Glomerular visceral epithelial cell (primary cell): Measurements from ENCODE around the gene FCRL5.
"Not testable (repeated sequence)": the region's sequence is repeated elsewhere in the genome, so short reads cannot be mapped to it uniquely, and the experiment has no call there.

Experiments
- DNase-seq: peaks from one replicate; pipeline ENCODE4 v3.0.0-alpha.2; 2016; ENCODE audit errors: extremely low spot score

FCRL5 gene

GRCh38 chr1:157487504-157487903 lies 64.8 kb downstream of the FCRL5 start:
- no peak for DNase-seq

- no peak for DNase-seq
These were observed 65.2 kb downstream of the FCRL5 start for GRCh38 chr1:157487096-157487495.

DNA sequence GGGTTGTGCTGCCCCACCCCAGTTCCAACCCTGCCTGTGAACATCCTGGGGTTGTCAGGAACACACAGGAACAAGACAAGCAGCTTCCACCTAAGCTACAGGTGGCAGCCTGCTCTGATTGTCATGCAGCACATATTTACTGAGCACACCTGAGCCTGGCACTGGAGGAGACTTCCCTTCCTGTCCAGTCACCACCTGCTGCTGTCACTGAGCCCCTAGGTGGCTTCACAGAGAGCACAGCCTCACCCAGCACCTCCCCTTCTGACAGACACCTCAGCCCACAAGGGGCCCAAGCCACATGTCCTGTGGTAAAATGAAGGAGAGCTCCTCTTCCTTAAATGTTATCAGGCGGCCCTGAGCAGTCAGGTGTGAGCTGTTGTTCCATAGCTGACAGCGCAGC lies 65.9 kb downstream of the FCRL5 start:
- DNase-seq: not testable (repeated sequence)

DNA sequence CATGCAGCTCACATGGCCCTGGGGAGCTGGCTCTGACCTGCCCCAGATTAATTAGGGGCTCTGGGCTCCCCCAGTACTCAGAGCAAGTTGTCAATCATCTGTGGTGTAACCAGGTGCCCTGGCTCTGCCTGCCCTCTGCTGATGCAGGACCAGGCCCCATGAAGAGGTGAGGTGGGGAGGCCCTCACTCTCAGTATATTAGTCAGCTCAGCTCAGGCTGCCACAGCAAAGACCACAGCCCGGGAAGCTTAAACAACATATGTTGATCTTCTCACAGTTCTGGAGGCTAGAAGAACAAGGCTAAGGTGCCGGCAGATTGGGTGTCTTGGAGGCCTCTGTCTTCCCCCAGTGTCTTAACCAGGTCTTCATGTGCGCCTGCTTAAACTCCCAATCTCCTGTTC lies 66.5 kb downstream of the FCRL5 start:
- no peak for DNase-seq

DNA sequence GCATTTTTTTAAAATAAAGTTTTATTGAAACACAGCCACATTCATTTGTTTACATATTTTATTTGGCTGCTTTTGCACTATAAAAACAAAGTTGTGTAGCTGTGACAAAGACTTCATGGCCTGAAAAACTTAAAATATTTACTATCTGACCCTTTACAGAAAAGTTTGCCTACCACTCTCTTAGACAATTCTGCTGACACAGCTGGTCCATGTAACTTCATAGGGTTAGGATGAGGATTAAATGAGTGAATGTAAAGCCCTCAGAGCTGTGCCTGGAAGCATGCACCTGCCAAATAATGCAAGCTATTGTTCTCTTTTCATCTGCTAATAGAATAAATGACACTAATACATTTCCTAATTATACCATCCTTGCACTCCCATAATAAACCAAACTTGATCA lies 67.7 kb downstream of the FCRL5 start:
- no peak for DNase-seq

DNA sequence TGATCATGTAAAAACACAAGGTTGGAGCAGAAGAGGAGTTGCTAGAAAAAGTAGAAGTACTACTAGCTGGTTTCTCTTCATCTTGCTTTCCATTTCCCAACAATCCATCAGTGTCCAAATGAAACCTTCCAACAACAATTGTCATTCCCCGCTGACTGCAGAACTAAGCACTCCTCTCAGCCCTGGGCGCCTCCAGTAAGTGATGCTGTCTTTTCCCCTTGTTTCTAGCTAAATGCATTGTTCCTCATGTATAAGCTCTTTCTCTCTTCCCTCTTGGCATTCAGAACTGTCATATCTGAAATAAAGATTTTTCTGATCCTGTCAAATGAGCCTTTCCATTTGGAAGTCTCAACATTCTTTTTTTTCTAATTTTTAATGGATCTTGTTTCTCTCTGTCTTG lies 68.7 kb downstream of the FCRL5 start:
- no peak for DNase-seq

- DNase-seq: no peak
These were observed 69.6 kb downstream of the FCRL5 start for GRCh38 chr1:157482717-157483116.

- DNase-seq: no peak
These were observed 70.1 kb downstream of the FCRL5 start for GRCh38 chr1:157482174-157482573.

- no peak for DNase-seq
These were observed 74.3 kb downstream of the FCRL5 start for GRCh38 chr1:157478030-157478429.

DNA sequence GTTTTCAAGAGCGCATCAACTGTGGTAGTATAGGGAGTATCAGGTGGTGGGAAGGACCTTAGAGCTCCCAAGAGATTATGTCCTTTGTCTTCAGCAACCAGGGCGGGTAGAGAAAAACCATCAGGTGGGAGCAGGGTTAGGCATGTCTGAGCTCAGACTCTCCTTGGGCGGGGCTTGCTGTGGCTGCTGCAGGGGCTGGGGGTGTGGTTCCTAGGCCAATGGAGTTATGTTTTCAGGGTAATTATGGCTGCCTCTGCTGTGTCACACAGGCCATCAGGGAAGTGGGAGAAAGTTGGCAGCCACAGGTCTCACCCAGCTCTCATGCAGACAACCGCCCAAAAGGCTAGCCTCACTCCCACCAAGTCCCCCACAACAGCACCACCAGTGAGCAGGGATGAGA lies 74.9 kb downstream of the FCRL5 start:
- DNase-seq: no peak

DNA sequence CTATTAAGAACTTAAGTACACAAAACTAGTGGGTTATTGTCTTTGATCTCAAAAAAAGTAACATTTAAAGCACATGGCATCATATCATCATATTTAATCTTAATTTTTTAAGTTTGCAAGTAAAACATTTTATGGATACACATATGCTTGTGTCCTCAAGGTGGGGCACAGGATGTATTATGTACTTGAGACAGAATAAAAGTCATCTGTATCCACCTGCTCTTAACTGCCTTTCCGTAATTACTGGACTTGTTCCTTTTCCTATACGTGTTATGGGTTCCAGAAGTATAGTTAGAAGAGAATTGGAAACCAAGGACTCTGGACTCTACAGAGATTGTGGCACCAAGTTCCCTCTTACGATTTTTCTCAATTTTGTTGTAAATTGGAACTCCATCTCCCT lies 79.4 kb downstream of the FCRL5 start:
- no peak for DNase-seq

DNA sequence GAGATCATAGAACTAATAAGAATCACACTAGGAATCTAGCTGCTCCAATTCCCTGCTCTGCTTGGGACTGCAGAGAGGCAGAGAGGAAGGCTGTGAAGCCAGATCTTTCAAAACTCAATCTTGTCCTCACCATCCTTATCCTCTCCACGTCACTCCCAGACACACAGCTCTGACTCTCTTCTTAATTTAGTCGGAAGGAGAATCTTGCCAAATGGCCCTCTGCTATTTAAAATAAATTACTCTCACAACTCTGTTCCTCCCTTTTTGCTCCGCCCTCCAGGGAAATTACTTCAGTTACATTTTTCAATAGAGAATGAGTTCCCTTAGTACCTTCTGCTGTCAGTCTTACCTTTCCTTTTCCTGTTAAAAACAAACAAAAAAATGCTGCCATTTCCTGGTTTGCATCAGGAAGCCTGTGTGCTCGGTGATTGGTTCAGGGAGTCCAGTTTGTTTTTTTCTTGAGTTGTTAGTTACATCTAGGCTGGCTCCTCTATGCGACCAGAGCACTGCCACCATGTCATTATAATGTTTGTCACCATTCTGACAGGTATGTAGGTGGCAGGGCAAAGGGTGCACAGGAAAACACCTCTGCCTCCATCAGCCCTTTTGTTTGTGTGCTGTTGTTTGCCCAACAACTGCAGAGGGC lies 80.1 kb downstream of the FCRL5 start:
- DNase-seq: no peak

DNA sequence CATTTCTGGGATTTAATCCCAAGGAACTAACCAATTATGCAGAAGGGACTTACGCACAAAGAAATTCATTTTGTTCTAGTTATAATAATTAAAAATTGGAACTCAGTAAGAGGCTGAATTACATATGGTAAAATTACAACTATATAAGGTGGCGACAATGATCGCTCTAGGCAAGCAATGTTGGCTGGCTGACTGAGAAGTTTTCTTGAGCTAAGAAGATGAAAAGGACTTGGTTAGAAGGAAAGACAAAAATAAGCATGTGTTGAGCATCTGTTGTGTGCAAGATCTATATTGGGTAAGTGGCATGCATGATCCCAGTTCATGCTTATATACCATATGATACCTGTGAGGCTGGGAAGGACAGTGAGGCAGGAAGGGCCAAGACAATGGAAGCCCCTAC lies 80.8 kb downstream of the FCRL5 start:
- no peak for DNase-seq

DNA sequence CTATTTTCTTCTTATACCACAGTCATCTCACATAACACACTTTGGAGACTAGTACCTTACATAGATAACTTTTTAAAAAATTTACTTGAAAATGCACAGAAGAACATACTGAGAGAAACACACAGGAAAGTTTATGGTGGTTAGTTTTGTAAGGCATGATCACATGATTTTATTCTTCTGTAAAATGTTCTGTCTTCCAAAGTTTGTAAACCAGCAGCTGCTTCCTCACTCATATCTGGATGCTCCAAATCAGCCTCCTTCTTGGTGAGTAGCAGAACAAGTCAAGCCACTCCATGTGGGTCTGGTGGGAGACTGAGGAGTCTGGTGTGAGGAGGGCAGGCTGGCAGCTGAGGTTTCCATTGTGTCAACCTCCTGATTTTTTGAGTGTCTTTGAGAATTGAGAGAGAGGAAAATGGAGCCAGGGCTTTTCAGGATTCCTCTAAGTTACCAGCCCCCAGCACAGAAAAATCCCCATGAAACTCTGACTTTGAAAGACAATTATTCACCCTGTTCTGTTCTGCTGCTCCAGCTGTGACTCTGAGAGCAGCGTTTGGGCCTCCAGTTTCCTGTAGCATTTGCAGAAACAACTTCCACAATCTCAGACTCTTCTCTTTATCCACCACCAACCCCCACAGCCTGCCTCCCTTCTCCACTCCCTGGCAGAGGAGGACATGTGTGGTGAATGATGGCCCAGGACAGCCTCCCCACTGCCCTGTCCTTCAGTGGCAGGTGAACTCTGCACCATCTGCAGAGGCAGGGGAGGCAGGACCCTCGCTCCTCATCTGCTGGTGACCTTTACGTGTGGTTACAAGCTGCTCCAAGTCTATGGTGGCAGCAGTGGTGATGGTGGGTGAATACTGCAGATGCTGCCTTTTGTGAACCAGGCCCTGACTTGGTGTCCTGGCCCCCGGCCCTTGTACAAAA lies 82.3 kb downstream of the FCRL5 start:
- no peak for DNase-seq

- DNase-seq: no peak
These were observed 83.0 kb downstream of the FCRL5 start for GRCh38 chr1:157469300-157469699.

GRCh38 chr1:157466011-157466410 lies 86.3 kb downstream of the FCRL5 start:
- DNase-seq: no peak
